ENCODE data around the gene FLCN. TPM values are rescaled to one million over a fixed set of nuclear protein-coding genes. Genes with fewer than 3 reads are reported as not detected.

The FLCN gene
- total and polyA plus RNA-seq, 10 of the 15 experiments (the other 5 are each of a cell fraction or from before 2014, with no cell fraction given) = 1.1 to 24.7 (median 10.4) TPM

DNA sequence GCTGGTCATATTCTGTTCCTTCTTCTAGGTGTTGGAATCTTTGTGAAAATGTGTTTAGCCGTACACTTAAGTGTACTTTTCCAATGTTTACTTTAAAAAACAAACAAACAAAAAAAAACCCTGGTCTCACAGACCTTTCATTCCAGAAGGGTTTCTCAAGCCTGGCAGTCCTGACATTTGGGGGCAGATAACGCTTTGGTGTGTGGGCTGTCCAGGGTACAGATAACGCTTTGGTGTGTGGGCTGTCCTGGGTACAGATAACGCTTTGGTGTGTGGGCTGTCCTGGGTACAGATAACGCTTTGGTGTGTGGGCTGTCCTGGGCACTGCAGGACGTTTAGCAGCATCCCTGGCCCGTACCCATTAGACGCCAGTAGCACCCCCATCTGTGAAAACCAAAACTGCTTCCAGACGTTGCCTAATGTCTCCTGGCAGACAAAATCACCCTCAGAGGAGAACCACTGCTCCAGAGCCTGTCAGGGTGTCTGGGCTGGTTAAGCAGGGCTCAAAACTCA lies 15.2 kb upstream of the FLCN start:
- CTCF ChIA-PET = no interaction called here
- no peak overlapping the region for H3K27ac ChIP-seq (ENCODE audit: control insufficient read depth, insufficient read depth)
- no peaks in the 10 kb centered on the region for H3K4me1 ChIP-seq (ENCODE audit: control insufficient read depth, insufficient read depth, low read length)
- FAIRE-seq (no peak), ATAC-seq (no peak), DNase-seq (ENCODE audit: low read depth, low spot score) (no peak)
- H3K79me2 ChIP-seq (ENCODE audit: control insufficient read depth, insufficient read depth, low read length) = no peaks in the 10 kb centered on the region
- H3K27me3 ChIP-seq (replicated peaks in 1 of 2; ENCODE audit: control insufficient read depth in 2 of 2, insufficient read depth in 2 of 2, low read length in 1 of 2) = no peaks in the 10 kb centered on the region
- H3K9ac ChIP-seq (ENCODE audit: control insufficient read depth, insufficient read depth, low read length) = no peak overlapping the region
- SMC1A ChIA-PET (ENCODE audit: uncharacterized antibody, unreplicated experiment) = no interaction called here
- H3K9me3 ChIP-seq (replicated peaks; ENCODE audit: control insufficient read depth, insufficient read depth, low read length) = no peaks in the 10 kb centered on the region
- intact Hi-C loops (cut with micrococcal nuclease; ENCODE audit: unreplicated experiment) = no loop called here
- no peak overlapping the region for H3K4me2 ChIP-seq (ENCODE audit: control insufficient read depth, insufficient read depth)
- in situ Hi-C loops (cut with MboI) = no loop called here
- H4K20me1 ChIP-seq (ENCODE audit: control insufficient read depth, insufficient read depth) = no peaks in the 10 kb centered on the region
- POLR2A ChIA-PET = no interaction called here
- RAD21 ChIA-PET (ENCODE audit: unreplicated experiment) = no interaction called here
- H3K36me3 ChIP-seq (ENCODE audit: control insufficient read depth in 2 of 2, insufficient read depth in 2 of 2, low read length in 1 of 2) = peaks cover 11 to 31% of the 10 kb centered on the region in 2 experiments
- no peak overlapping the region for H3K4me3 ChIP-seq
- H2AFZ ChIP-seq (ENCODE audit: control insufficient read depth, low read depth, low read length) = no peak overlapping the region
- no TSS peak for BruUV-seq (replicated peaks)
- WGBS (ENCODE audit: insufficient coverage, insufficient replicate concordance, low lambda C conversion rate, missing lambda C conversion rate) = 85% methylated on average over 9 of the region's 9 CpGs
- no peak for TF ChIP-seq KLF5 (IDR thresholded peaks at IDR 0.05; ENCODE audit: partially characterized antibody)
- no peak for TF ChIP-seq POLR2A (IDR thresholded peaks at IDR 0.05; ENCODE audit: low read depth, low read length)
- no peak for TF ChIP-seq STAT1 (conservative IDR thresholded peaks at IDR 0.05)
- TF ChIP-seq MYC (IDR thresholded peaks at IDR 0.05; ENCODE audit: insufficient read depth, insufficient read length, insufficient replicate concordance, low read length, severe bottlenecking) = no peak
- no peak for TF ChIP-seq DPF2 (IDR thresholded peaks at IDR 0.05)
- TF ChIP-seq, protein P1, sequence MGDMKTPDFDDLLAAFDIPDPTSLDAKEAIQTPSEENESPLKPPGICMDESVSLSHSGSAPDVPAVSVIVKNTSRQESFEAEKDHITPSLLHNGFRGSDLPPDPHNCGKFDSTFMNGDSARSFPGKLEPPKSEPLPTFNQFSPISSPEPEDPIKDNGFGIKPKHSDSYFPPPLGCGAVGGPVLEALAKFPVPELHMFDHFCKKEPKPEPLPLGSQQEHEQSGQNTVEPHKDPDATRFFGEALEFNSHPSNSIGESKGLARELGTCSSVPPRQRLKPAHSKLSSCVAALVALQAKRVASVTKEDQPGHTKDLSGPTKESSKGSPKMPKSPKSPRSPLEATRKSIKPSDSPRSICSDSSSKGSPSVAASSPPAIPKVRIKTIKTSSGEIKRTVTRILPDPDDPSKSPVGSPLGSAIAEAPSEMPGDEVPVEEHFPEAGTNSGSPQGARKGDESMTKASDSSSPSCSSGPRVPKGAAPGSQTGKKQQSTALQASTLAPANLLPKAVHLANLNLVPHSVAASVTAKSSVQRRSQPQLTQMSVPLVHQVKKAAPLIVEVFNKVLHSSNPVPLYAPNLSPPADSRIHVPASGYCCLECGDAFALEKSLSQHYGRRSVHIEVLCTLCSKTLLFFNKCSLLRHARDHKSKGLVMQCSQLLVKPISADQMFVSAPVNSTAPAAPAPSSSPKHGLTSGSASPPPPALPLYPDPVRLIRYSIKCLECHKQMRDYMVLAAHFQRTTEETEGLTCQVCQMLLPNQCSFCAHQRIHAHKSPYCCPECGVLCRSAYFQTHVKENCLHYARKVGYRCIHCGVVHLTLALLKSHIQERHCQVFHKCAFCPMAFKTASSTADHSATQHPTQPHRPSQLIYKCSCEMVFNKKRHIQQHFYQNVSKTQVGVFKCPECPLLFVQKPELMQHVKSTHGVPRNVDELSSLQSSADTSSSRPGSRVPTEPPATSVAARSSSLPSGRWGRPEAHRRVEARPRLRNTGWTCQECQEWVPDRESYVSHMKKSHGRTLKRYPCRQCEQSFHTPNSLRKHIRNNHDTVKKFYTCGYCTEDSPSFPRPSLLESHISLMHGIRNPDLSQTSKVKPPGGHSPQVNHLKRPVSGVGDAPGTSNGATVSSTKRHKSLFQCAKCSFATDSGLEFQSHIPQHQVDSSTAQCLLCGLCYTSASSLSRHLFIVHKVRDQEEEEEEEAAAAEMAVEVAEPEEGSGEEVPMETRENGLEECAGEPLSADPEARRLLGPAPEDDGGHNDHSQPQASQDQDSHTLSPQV (IDR thresholded peaks at IDR 0.05) = no peak
- TF ChIP-seq, protein P2, sequence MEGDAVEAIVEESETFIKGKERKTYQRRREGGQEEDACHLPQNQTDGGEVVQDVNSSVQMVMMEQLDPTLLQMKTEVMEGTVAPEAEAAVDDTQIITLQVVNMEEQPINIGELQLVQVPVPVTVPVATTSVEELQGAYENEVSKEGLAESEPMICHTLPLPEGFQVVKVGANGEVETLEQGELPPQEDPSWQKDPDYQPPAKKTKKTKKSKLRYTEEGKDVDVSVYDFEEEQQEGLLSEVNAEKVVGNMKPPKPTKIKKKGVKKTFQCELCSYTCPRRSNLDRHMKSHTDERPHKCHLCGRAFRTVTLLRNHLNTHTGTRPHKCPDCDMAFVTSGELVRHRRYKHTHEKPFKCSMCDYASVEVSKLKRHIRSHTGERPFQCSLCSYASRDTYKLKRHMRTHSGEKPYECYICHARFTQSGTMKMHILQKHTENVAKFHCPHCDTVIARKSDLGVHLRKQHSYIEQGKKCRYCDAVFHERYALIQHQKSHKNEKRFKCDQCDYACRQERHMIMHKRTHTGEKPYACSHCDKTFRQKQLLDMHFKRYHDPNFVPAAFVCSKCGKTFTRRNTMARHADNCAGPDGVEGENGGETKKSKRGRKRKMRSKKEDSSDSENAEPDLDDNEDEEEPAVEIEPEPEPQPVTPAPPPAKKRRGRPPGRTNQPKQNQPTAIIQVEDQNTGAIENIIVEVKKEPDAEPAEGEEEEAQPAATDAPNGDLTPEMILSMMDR (IDR thresholded peaks at IDR 0.05 in 2 of 3, conservative IDR thresholded peaks at IDR 0.05 in 1 of 3; ENCODE audit: control insufficient read depth in 2 of 3, extremely low read depth in 1 of 3, insufficient read depth in 1 of 3, low read depth in 3 of 3, low read length in 3 of 3) = no peak
- TF ChIP-seq, protein P3, sequence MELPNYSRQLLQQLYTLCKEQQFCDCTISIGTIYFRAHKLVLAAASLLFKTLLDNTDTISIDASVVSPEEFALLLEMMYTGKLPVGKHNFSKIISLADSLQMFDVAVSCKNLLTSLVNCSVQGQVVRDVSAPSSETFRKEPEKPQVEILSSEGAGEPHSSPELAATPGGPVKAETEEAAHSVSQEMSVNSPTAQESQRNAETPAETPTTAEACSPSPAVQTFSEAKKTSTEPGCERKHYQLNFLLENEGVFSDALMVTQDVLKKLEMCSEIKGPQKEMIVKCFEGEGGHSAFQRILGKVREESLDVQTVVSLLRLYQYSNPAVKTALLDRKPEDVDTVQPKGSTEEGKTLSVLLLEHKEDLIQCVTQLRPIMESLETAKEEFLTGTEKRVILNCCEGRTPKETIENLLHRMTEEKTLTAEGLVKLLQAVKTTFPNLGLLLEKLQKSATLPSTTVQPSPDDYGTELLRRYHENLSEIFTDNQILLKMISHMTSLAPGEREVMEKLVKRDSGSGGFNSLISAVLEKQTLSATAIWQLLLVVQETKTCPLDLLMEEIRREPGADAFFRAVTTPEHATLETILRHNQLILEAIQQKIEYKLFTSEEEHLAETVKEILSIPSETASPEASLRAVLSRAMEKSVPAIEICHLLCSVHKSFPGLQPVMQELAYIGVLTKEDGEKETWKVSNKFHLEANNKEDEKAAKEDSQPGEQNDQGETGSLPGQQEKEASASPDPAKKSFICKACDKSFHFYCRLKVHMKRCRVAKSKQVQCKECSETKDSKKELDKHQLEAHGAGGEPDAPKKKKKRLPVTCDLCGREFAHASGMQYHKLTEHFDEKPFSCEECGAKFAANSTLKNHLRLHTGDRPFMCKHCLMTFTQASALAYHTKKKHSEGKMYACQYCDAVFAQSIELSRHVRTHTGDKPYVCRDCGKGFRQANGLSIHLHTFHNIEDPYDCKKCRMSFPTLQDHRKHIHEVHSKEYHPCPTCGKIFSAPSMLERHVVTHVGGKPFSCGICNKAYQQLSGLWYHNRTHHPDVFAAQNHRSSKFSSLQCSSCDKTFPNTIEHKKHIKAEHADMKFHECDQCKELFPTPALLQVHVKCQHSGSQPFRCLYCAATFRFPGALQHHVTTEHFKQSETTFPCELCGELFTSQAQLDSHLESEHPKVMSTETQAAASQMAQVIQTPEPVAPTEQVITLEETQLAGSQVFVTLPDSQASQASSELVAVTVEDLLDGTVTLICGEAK (IDR thresholded peaks at IDR 0.05; ENCODE audit: borderline replicate concordance) = no peak
- TF ChIP-seq, protein P4, sequence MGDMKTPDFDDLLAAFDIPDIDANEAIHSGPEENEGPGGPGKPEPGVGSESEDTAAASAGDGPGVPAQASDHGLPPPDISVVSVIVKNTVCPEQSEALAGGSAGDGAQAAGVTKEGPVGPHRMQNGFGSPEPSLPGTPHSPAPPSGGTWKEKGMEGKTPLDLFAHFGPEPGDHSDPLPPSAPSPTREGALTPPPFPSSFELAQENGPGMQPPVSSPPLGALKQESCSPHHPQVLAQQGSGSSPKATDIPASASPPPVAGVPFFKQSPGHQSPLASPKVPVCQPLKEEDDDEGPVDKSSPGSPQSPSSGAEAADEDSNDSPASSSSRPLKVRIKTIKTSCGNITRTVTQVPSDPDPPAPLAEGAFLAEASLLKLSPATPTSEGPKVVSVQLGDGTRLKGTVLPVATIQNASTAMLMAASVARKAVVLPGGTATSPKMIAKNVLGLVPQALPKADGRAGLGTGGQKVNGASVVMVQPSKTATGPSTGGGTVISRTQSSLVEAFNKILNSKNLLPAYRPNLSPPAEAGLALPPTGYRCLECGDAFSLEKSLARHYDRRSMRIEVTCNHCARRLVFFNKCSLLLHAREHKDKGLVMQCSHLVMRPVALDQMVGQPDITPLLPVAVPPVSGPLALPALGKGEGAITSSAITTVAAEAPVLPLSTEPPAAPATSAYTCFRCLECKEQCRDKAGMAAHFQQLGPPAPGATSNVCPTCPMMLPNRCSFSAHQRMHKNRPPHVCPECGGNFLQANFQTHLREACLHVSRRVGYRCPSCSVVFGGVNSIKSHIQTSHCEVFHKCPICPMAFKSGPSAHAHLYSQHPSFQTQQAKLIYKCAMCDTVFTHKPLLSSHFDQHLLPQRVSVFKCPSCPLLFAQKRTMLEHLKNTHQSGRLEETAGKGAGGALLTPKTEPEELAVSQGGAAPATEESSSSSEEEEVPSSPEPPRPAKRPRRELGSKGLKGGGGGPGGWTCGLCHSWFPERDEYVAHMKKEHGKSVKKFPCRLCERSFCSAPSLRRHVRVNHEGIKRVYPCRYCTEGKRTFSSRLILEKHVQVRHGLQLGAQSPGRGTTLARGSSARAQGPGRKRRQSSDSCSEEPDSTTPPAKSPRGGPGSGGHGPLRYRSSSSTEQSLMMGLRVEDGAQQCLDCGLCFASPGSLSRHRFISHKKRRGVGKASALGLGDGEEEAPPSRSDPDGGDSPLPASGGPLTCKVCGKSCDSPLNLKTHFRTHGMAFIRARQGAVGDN (IDR thresholded peaks at IDR 0.05) = no peak
